WTC11 (cell line): ENCODE results near the gene PAFAH1B2. TPM values are rescaled to one million over a fixed set of nuclear protein-coding genes. Genes with fewer than 3 reads are reported as not detected.
A peak's percentile ranks its signal among the peaks of the same experiment; 100 is the strongest.

ENCODE experiments used
- ATAC-seq: fragments of 200-7000 bp; cut with Tn5 transposase; 2 replicates; pipeline ENCODE4 v1.10.0; 2021; ENCODE audit warnings: mild to moderate bottlenecking, moderate library complexity
- CTCF ChIA-PET: fragments of 300-600 bp; sonication (Branson Sonifier 250); formaldehyde crosslinking; loops from one replicate; lab custom pipeline; 2021; ENCODE audit warnings: antibody characterized with exemption; lab: Charles Lee
- POLR2A ChIA-PET: fragments of 350-600 bp; sonication (Branson Sonifier 250); formaldehyde crosslinking; loops from one replicate; lab custom pipeline; 2021; ENCODE audit warnings: antibody characterized with exemption; lab: Charles Lee
- DNase-seq: peaks from one replicate; pipeline ENCODE4 v3.0.0; 2021; ENCODE audit warnings: low spot score
- H3K27ac Mint-ChIP-seq: 2 replicates; pipeline ENCODE4 v1.8.0; 2021; ENCODE audit warnings: mixed read lengths
- H3K27me3 Mint-ChIP-seq: 2 replicates; pipeline ENCODE4 v1.8.0; 2021; ENCODE audit warnings: low read depth, mild to moderate bottlenecking, moderate library complexity, mixed read lengths
- H3K36me3 Mint-ChIP-seq: 2 replicates; pipeline ENCODE4 v1.8.0; 2021; ENCODE audit warnings: mixed read lengths
- H3K4me1 Mint-ChIP-seq: 2 replicates; pipeline ENCODE4 v1.8.0; 2022; ENCODE audit warnings: mixed read lengths
- H3K4me3 Mint-ChIP-seq: 2 replicates; pipeline ENCODE4 v1.8.0; 2021; ENCODE audit warnings: mild to moderate bottlenecking, moderate library complexity, mixed read lengths
- H3K9me3 Mint-ChIP-seq: 2 replicates; pipeline ENCODE4 v1.8.0; 2021; ENCODE audit warnings: mixed read lengths
- E2F5 ChIP-seq: sonication (generic); formaldehyde crosslinking; IDR thresholded peaks from 2 replicates; pipeline ENCODE4 v1.8.1; 2022; ENCODE audit warnings: mild to moderate bottlenecking, moderate library complexity, missing genetic modification reagents
- FOXJ3 ChIP-seq: sonication (generic); formaldehyde crosslinking; IDR thresholded peaks from 2 replicates; pipeline ENCODE4 v1.9.0; 2021; ENCODE audit warnings: missing genetic modification reagents, mild to moderate bottlenecking, borderline replicate concordance
- GABPB1 ChIP-seq: sonication (generic); formaldehyde crosslinking; IDR thresholded peaks from 2 replicates; pipeline ENCODE4 v1.8.1; 2023; ENCODE audit warnings: mild to moderate bottlenecking, missing genetic modification reagents
- GRHL2 ChIP-seq: fragments of 250-450 bp; sonication (Bioruptor Pico); IDR thresholded peaks from 2 replicates; pipeline ENCODE4 v1.8.0; 2022; ENCODE audit warnings: mild to moderate bottlenecking, moderate library complexity; ENCODE audit not compliant: insufficient replicate concordance, severe bottlenecking
- HMGXB4 ChIP-seq: sonication (generic); formaldehyde crosslinking; IDR thresholded peaks from 2 replicates; pipeline ENCODE4 v1.8.1; 2023; ENCODE audit warnings: mild to moderate bottlenecking, moderate library complexity, missing genetic modification reagents
- JAZF1 ChIP-seq: fragments of 250-450 bp; sonication (Bioruptor Pico); IDR thresholded peaks from 2 replicates; pipeline ENCODE4 v1.9.0; 2021; ENCODE audit warnings: moderate library complexity, mild to moderate bottlenecking, inconsistent platforms
- OVOL2 ChIP-seq: fragments of 250-450 bp; sonication (Bioruptor Pico); IDR thresholded peaks from 2 replicates; pipeline ENCODE4 v1.9.0; 2021; ENCODE audit warnings: mild to moderate bottlenecking, borderline replicate concordance
- PRRX2 ChIP-seq: fragments of 250-450 bp; sonication (Bioruptor Pico); IDR thresholded peaks from 2 replicates; pipeline ENCODE4 v1.8.0; 2021; ENCODE audit warnings: mild to moderate bottlenecking
- USF2 ChIP-seq: sonication (generic); formaldehyde crosslinking; IDR thresholded peaks from 2 replicates; pipeline ENCODE4 v1.8.1; 2023; ENCODE audit warnings: mild to moderate bottlenecking, missing genetic modification reagents, moderate library complexity
- ZBTB43 ChIP-seq: sonication (generic); formaldehyde crosslinking; IDR thresholded peaks from 2 replicates; pipeline ENCODE4 v1.8.1; 2023; ENCODE audit warnings: mild to moderate bottlenecking, missing genetic modification reagents
- ZNF138 ChIP-seq: sonication (generic); formaldehyde crosslinking; conservative IDR thresholded peaks from 2 replicates; pipeline ENCODE4 v1.8.1; 2022; ENCODE audit warnings: mild to moderate bottlenecking, moderate library complexity, missing genetic modification reagents
- ZNF512 ChIP-seq: sonication (generic); formaldehyde crosslinking; IDR thresholded peaks from 2 replicates; pipeline ENCODE4 v1.8.1; 2022; ENCODE audit warnings: missing genetic modification reagents, borderline replicate concordance
- total RNA-seq: library from RNA; stranded (reverse); gene quantifications from 3 replicates; pipeline ENCODE4 v1.2.3, GENCODE V29; 2021

PAFAH1B2 gene
- total RNA-seq, 1 experiment from 2014 or later, result 138 TPM

- H3K36me3 Mint-ChIP-seq, result peaks cover 5% of the 10 kb centered on the region
- DNase-seq (no peak), ATAC-seq (no peak)
- ChIA-PET POLR2A (interaction anchor here (1.5 to 1.8 kb wide), 2 partner anchors 20 to 22 kb away, joined by 4 to 5 read pairs; partner anchors contain the start of gene SIDT2), CTCF (interaction anchor here (0.6 to 3.2 kb wide), 8 partner anchors 16 to 409 kb away, joined by 3 to 12 read pairs (median 4); partner anchors contain the start of gene APOA5)
- H3K27ac Mint-ChIP-seq, result peak overlapping the region; percentile 83
- H3K27me3 Mint-ChIP-seq, result no peaks in the 10 kb centered on the region; the same call in 1 of the 2 replicates
- peak overlapping the region; percentile 63 for H3K4me3 Mint-ChIP-seq
- H3K9me3 Mint-ChIP-seq, result no peaks in the 10 kb centered on the region
- no peak for TF ChIP-seq ZNF512 (CRISPR knock-in tag)
- TF ChIP-seq PRRX2 (CRISPR knock-in tag), result 0 out of 2 replicates have a peak, but pooled peaks have one; percentile 14
- peaks cover 36% of the 10 kb centered on the region for H3K4me1 Mint-ChIP-seq
Measured at GRCh38 chr11:117199916-117200812, 56.1 kb downstream of the PAFAH1B2 start.

- Mint-ChIP-seq H3K9me3 (no peaks in the 10 kb centered on the region), H3K4me3 (peak overlapping the region; percentile 32), H3K4me1 (peaks cover 36% of the 10 kb centered on the region), H3K27me3 (no peaks in the 10 kb centered on the region; the same call in 1 of the 2 replicates), H3K27ac (no peak overlapping the region), H3K36me3 (peaks cover 7% of the 10 kb centered on the region)
- ChIA-PET POLR2A (interaction anchor here (1.0 to 2.0 kb wide), 3 partner anchors 16 to 22 kb away, joined by 3 to 10 read pairs (median 5); partner anchors contain the start of gene SIDT2), CTCF (interaction anchor here (0.6 to 1.3 kb wide), 5 partner anchors 17 to 63 kb away, joined by 3 to 5 read pairs (median 3); no protein-coding TSS in a partner anchor)
- DNase-seq (no peak), ATAC-seq (no peak)
- TF ChIP-seq HMGXB4 (CRISPR knock-in tag) (no peak), JAZF1 (CRISPR knock-in tag) (no peak), FOXJ3 (CRISPR knock-in tag) (no peak), USF2 (CRISPR knock-in tag) (no peak), GRHL2 (CRISPR knock-in tag) (no peak), GABPB1 (CRISPR knock-in tag) (no peak)
Measured at GRCh38 chr11:117200813-117201657, 56.9 kb downstream of the PAFAH1B2 start.

GRCh38 chr11:117201658-117202305 is 57.7 kb downstream of the PAFAH1B2 start:
- Mint-ChIP-seq H3K27me3 (no peaks in the 10 kb centered on the region; the same call in 1 of the 2 replicates), H3K36me3 (peaks cover 7% of the 10 kb centered on the region)
- DNase-seq, result no peak
- TF ChIP-seq ZBTB43 (CRISPR knock-in tag) (no peak), OVOL2 (CRISPR knock-in tag) (no peak), ZNF512 (CRISPR knock-in tag) (no peak), ZNF138 (CRISPR knock-in tag) (no peak), E2F5 (CRISPR knock-in tag) (no peak), HMGXB4 (CRISPR knock-in tag) (no peak)
- TF ChIP-seq, all 79 proteins: peak for 0
- H3K4me3 Mint-ChIP-seq, result no peak overlapping the region
- H3K27ac Mint-ChIP-seq, result no peak overlapping the region
- ChIA-PET POLR2A (interaction anchor here (1.0 to 2.0 kb wide), 2 partner anchors 17 to 23 kb away, joined by 3 to 10 read pairs; partner anchors contain the start of gene SIDT2), CTCF (interaction anchor here (1.0 to 1.4 kb wide), 3 partner anchors 21 to 63 kb away, joined by 3 to 5 read pairs (median 4); no protein-coding TSS in a partner anchor)
- ATAC-seq, result no peak
- H3K9me3 Mint-ChIP-seq, result no peaks in the 10 kb centered on the region
- peaks cover 36% of the 10 kb centered on the region for H3K4me1 Mint-ChIP-seq
